NCI-H510A (cell line): ENCODE results near the gene ZMYM4.
"Not testable (repeated sequence)": the region's sequence is repeated elsewhere in the genome, so short reads cannot be mapped to it uniquely, and the experiment has no call there.

ENCODE experiments used
- DNase-seq: peaks from one replicate; lab custom pipeline; 2025; lab: John Stamatoyannopoulos, UW

The ZMYM4 gene

GRCh38 chr1:35326246-35326866 is 57.8 kb downstream of the ZMYM4 start:
- no peak for DNase-seq

GRCh38 chr1:35331618-35332017 is 63.1 kb downstream of the ZMYM4 start:
- DNase-seq: not testable (repeated sequence)

- no peak for DNase-seq
Observed at GRCh38 chr1:35334485-35334884, 66.0 kb downstream of the ZMYM4 start.

- DNase-seq: no peak
Observed at GRCh38 chr1:35340519-35340918, 72.0 kb downstream of the ZMYM4 start.

- no peak for DNase-seq
Observed at GRCh38 chr1:35345439-35345981, 77.0 kb downstream of the ZMYM4 start.

- no peak for DNase-seq
Observed at GRCh38 chr1:35350872-35351271, 82.4 kb downstream of the ZMYM4 start.

GRCh38 chr1:35359995-35360394 is 91.5 kb downstream of the ZMYM4 start:
- DNase-seq: no peak

GRCh38 chr1:35361638-35362037 is 93.1 kb downstream of the ZMYM4 start:
- DNase-seq: no peak

GRCh38 chr1:35364741-35365140 is 96.2 kb downstream of the ZMYM4 start:
- no peak for DNase-seq

GRCh38 chr1:35367914-35368313 is 99.4 kb downstream of the ZMYM4 start:
- no peak for DNase-seq

- no peak for DNase-seq
Observed at GRCh38 chr1:35369922-35370671, 101.6 kb downstream of the ZMYM4 start.

GRCh38 chr1:35371506-35371905 is 103.0 kb downstream of the ZMYM4 start:
- no peak for DNase-seq

GRCh38 chr1:35377555-35377954 is 109.0 kb downstream of the ZMYM4 start:
- DNase-seq: no peak

- DNase-seq: no peak
Observed at GRCh38 chr1:35379317-35380000, 111.0 kb downstream of the ZMYM4 start.

GRCh38 chr1:35380111-35380510 is 111.6 kb downstream of the ZMYM4 start:
- DNase-seq: not testable (repeated sequence)

- DNase-seq: no peak
Observed at GRCh38 chr1:35382107-35382506, 113.6 kb downstream of the ZMYM4 start.

- no peak for DNase-seq
Observed at GRCh38 chr1:35386290-35386689, 117.8 kb downstream of the ZMYM4 start.

- DNase-seq: no peak
Observed at GRCh38 chr1:35386959-35387358, 118.5 kb downstream of the ZMYM4 start.

- DNase-seq: no peak
Observed at GRCh38 chr1:35390600-35391494, 122.3 kb downstream of the ZMYM4 start.

GRCh38 chr1:35394386-35394785 is 125.9 kb downstream of the ZMYM4 start:
- DNase-seq: no peak

- no peak for DNase-seq
Observed at GRCh38 chr1:35398739-35399138, 130.2 kb downstream of the ZMYM4 start.

- DNase-seq: no peak
Observed at GRCh38 chr1:35401049-35401448, 132.5 kb downstream of the ZMYM4 start.
